Keratinocyte (primary cell): ENCODE data around the gene ITPR1. TPM values are rescaled to one million over a fixed set of nuclear protein-coding genes. Genes with fewer than 3 reads are reported as not detected.

ENCODE experiments used
- DNase-seq: peaks from one replicate; pipeline ENCODE4 v3.0.0-alpha.2; 2011; ENCODE audit warnings: low read depth, missing footprints, low spot score
- FAIRE-seq: peaks from 2 replicates; lab custom pipeline; 2011; peaks lifted over from hg19 to GRCh38; lab: Jason Lieb, UNC
- H2AFZ ChIP-seq: 2 replicates; pipeline ENCODE4 v1.6.0; 2012; ENCODE audit warnings: low read length, control low read depth, inconsistent platforms; ENCODE audit not compliant: control insufficient read depth
- H3K27ac ChIP-seq: 2 replicates; pipeline ENCODE4 v1.5.1; 2011; ENCODE audit warnings: low read length; ENCODE audit not compliant: control insufficient read depth, insufficient read depth
- H3K27me3 ChIP-seq: 3 replicates; pipeline ENCODE4 v1.6.0; 2011; ENCODE audit warnings: low read length; ENCODE audit not compliant: control insufficient read depth, insufficient read depth; ENCODE audit errors: extremely low read depth
- H3K36me3 ChIP-seq, 2 experiments: 2 replicates in 1 of 2; 3 replicates in 1 of 2; pipeline ENCODE4 v1.5.1; 2011; ENCODE audit warnings: low read length in 2 of 2, mild to moderate bottlenecking in 1 of 2; ENCODE audit not compliant: control insufficient read depth in 2 of 2, insufficient read depth in 2 of 2; ENCODE audit errors: extremely low read depth in 1 of 2
- H3K4me1 ChIP-seq: 3 replicates; pipeline ENCODE4 v1.5.1; 2011; ENCODE audit warnings: low read length; ENCODE audit not compliant: control insufficient read depth, insufficient read depth; ENCODE audit errors: extremely low read depth
- H3K4me2 ChIP-seq: 3 replicates; pipeline ENCODE4 v1.6.0; 2011; ENCODE audit warnings: low read depth, low read length; ENCODE audit not compliant: control insufficient read depth, insufficient read depth; ENCODE audit errors: extremely low read depth
- H3K4me3 ChIP-seq, 3 experiments: fragments of 200-600 bp in 1 of 3; sonication (generic) in 1 of 3; 2 replicates in 2 of 3; 3 replicates in 1 of 3; pipeline ENCODE4 v1.5.1; 2011 to 2016; ENCODE audit warnings: low read length in 3 of 3, mild to moderate bottlenecking in 3 of 3, control low read depth in 2 of 3, inconsistent platforms in 1 of 3, low read depth in 1 of 3, mixed read lengths in 1 of 3, mixed run types in 1 of 3, moderate library complexity in 1 of 3; ENCODE audit not compliant: control insufficient read depth in 2 of 3, insufficient read depth in 2 of 3; ENCODE audit errors: extremely low read depth in 1 of 3
- H3K79me2 ChIP-seq: 2 replicates; pipeline ENCODE4 v1.6.0; 2012; ENCODE audit warnings: low read length; ENCODE audit not compliant: control insufficient read depth, insufficient read depth
- H3K9ac ChIP-seq: 3 replicates; pipeline ENCODE4 v1.6.0; 2011; ENCODE audit warnings: low read length; ENCODE audit not compliant: control insufficient read depth, insufficient read depth; ENCODE audit errors: extremely low read depth
- H3K9me1 ChIP-seq: 3 replicates; pipeline ENCODE4 v1.6.0; 2011; ENCODE audit warnings: low read length; ENCODE audit not compliant: control insufficient read depth, insufficient read depth; ENCODE audit errors: extremely low read depth
- H3K9me3 ChIP-seq: 2 replicates; pipeline ENCODE4 v1.5.1; 2012; ENCODE audit warnings: low read depth, low read length; ENCODE audit not compliant: control insufficient read depth
- H4K20me1 ChIP-seq: 3 replicates; pipeline ENCODE4 v1.6.0; 2011; ENCODE audit warnings: low read length; ENCODE audit not compliant: control insufficient read depth, insufficient read depth; ENCODE audit errors: extremely low read depth
- CTCF ChIP-seq, 3 experiments: IDR thresholded peaks in 1 of 3; conservative IDR thresholded peaks in 1 of 3; optimal IDR thresholded peaks in 1 of 3; 2 replicates in 2 of 3; 3 replicates in 1 of 3; pipeline versions ENCODE3 to v1.5.1; 2011; ENCODE audit warnings: low read length in 3 of 3, mild to moderate bottlenecking in 3 of 3, moderate library complexity in 2 of 3, control low read depth in 1 of 3, inconsistent platforms in 1 of 3; ENCODE audit not compliant: insufficient read depth in 2 of 3; ENCODE audit errors: extremely low read depth in 1 of 3
- EZH2 ChIP-seq: IDR thresholded peaks from one replicate; pipeline ENCODE4 v1.6.1; 2012; ENCODE audit warnings: inconsistent platforms, mild to moderate bottlenecking, low read length, moderate library complexity
- dilution Hi-C: fragments of 300-500 bp; cut with MboI; formaldehyde crosslinking; loops from one replicate; pipeline ENCODE4 v1.7.0; 2020; ENCODE audit warnings: low sequenced_read_pairs; ENCODE audit not compliant: extremely low pct_ligation_motif_present
- polyA plus RNA-seq, 5 experiments: library from polyadenylated mRNA; depleted of rRNA in 3 of 5; stranded (reverse) in 3 of 5; stranded (forward) in 1 of 5; unstranded in 1 of 5; fragments of >200 nt; gene quantifications; 1 replicate in 1 of 5; 2 replicates in 3 of 5; 3 replicates in 1 of 5; pipeline versions ENCODE4 v1.2.1 to v1.2.3, GENCODE V29; 2011 to 2012; ENCODE audit warnings: missing spikeins in 2 of 5, low read depth in 1 of 5, low replicate concordance in 1 of 5

The ITPR1 gene
- polyA plus RNA-seq, 1 donor (not counting 4 experiments of a cell fraction or from before 2014, with no cell fraction given) = 3.5 TPM

GRCh38 chr3:4768021-4768420 lies 274.9 kb downstream of the ITPR1 start:
- Histone ChIP-seq H3K4me1 (no peaks in the 10 kb centered on the region), H3K4me3 (no peak overlapping the region)
- dilution Hi-C loops = no loop called here

GRCh38 chr3:4768521-4768920 lies 275.4 kb downstream of the ITPR1 start:
- Histone ChIP-seq H3K79me2 (no peaks in the 10 kb centered on the region), H3K9me3 (no peaks in the 10 kb centered on the region), H3K36me3 (no peaks in the 10 kb centered on the region), H3K27me3 (no peaks in the 10 kb centered on the region), H3K4me3 (no peak overlapping the region), H3K4me1 (no peaks in the 10 kb centered on the region), H3K9ac (no peak overlapping the region), H3K27ac (no peak overlapping the region), H3K9me1 (no peaks in the 10 kb centered on the region), H4K20me1 (no peaks in the 10 kb centered on the region), H2AFZ (no peak overlapping the region), H3K4me2 (no peak overlapping the region)
- DNase-seq (no peak), FAIRE-seq (no peak)
- dilution Hi-C loops = no loop called here
- TF ChIP-seq EZH2 (no peak), CTCF (optimal IDR thresholded peaks at IDR 0.05 in 1 of 3, IDR thresholded peaks at IDR 0.05 in 1 of 3, conservative IDR thresholded peaks at IDR 0.05 in 1 of 3; ENCODE audit: extremely low read depth in 1 of 3, insufficient read depth in 2 of 3, low read length in 3 of 3) (no peak)

More at GRCh38 chr3:4768021-4768420, 274.9 kb downstream of the ITPR1 start:
- no peaks in the 10 kb centered on the region for H3K9me3 ChIP-seq
- H3K79me2 ChIP-seq = no peaks in the 10 kb centered on the region
- FAIRE-seq (no peak), DNase-seq (no peak)
- no peak overlapping the region for H3K27ac ChIP-seq
- H4K20me1 ChIP-seq = no peaks in the 10 kb centered on the region
- H3K36me3 ChIP-seq = no peaks in the 10 kb centered on the region
- H3K9ac ChIP-seq = no peak overlapping the region
- no peak for TF ChIP-seq CTCF (optimal IDR thresholded peaks at IDR 0.05 in 1 of 3, IDR thresholded peaks at IDR 0.05 in 1 of 3, conservative IDR thresholded peaks at IDR 0.05 in 1 of 3; ENCODE audit: extremely low read depth in 1 of 3, insufficient read depth in 2 of 3, low read length in 3 of 3)
- TF ChIP-seq EZH2 = no peak
- no peaks in the 10 kb centered on the region for H3K9me1 ChIP-seq
- no peak overlapping the region for H2AFZ ChIP-seq
- no peak overlapping the region for H3K4me2 ChIP-seq
- H3K27me3 ChIP-seq = no peaks in the 10 kb centered on the region
